ENCODE data around the gene CDH10.

Gene CDH10

DNA sequence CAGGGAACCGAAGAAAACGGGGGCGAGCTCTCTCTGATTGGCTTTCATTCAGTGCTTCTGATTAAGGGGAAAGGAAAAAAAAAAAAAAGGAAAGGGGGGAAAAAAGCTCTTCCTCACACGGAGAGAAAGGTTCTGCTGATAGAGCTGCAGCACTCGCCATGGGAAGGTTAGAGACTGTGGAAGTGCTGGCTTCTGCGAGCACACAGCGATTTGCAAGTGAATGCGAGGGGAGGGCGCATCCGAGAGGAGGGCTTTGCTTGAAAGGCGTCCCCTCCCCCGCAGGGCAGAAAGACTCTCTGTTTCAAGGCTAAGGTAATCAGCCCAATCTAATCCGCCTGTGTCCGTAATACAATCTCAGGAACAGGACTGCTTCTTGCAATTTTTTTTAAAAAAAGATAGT lies at the start of gene CDH10:
Gene CDH10, minus strand, starts transcription at position 218 of the 400 bp plus-strand sequence. CDS start 51,488 bp downstream, outside the sequence.
- no peak within 1 kb of the TSS for H3K4me3 ChIP-seq
- H3K27ac ChIP-seq: no peak within 1 kb of the TSS

GRCh38 chr5:24693609-24694008 lies 48.8 kb upstream of the CDH10 start:
- no peak overlapping the region for H3K4me3 ChIP-seq
- H3K27ac ChIP-seq: no peak overlapping the region

DNA sequence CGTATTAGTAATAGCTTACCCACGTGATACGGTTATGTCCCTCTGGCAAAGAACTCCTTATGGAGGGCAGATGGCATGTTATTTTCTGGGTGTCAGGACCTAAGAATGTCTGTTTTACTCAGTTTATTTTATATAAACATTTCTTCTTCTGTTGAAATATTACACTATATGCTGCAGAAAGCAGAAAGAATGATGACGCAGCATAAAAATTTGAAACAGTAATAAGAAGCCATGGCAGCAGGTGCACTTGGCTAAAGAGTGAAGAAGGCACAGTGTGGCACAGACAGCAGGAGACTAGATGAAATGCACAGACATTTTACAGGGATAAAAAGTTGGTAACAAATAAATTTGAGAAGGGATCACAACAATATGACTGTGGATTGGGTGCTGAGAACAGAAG lies 46.3 kb upstream of the CDH10 start:
- Histone ChIP-seq H3K27ac (no peak overlapping the region), H3K4me3 (no peak overlapping the region)

DNA sequence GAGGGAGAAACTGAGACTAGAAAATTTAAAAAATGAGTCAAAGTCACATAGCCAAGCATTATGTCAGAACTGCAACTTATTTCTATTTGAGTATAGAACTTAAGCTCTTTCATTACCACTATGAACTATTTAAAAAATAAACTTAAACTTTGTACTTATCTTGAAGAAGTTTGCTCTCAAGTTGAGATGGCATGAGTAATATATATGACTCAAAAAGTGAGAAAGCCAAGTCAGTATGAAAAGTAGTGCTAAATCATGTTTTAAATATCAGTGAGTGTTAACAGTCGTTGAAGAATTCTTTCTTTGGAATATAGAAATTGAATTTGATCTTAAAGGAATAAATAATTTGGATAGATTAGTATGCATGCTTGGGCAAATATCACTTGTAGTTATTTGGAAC lies 36.3 kb upstream of the CDH10 start:
- H3K4me3 ChIP-seq: no peak overlapping the region
- H3K27ac ChIP-seq: no peak overlapping the region

- Histone ChIP-seq H3K4me3 (no peak overlapping the region), H3K27ac (no peak overlapping the region)
These were observed 23.3 kb upstream of the CDH10 start for GRCh38 chr5:24668050-24668449.

- Histone ChIP-seq H3K27ac (no peak overlapping the region), H3K4me3 (no peak overlapping the region)
These were observed 4.8 kb upstream of the CDH10 start for GRCh38 chr5:24649531-24649930.

DNA sequence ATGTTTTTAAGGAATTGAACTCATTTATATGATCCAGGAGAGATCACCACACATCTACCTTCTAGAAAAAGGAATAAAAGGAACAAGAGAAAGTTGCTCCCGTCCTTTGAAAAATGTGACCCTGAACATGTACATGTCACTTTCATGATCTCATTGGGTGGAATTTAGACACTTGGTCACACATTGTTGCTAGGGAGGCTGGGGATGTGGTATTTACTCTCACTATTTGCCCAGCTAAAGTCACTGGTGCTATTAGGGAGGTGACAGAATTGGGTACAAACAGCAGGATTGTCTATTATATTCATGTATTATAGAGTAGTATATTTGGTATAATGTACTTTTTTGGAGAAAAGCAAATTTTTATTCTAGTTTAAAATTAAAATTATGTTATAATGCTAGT lies 2.1 kb upstream of the CDH10 start:
- Histone ChIP-seq H3K4me3 (no peak overlapping the region), H3K27ac (no peak overlapping the region)

- H3K4me3 ChIP-seq: no peak overlapping the region
- no peak overlapping the region for H3K27ac ChIP-seq
These were observed 705 bp upstream of the CDH10 start for GRCh38 chr5:24645483-24645882.

GRCh38 chr5:24643880-24644279 lies 898 bp downstream of the CDH10 start:
- Histone ChIP-seq H3K27ac (no peak overlapping the region), H3K4me3 (no peak overlapping the region)

- H3K4me3 ChIP-seq: no peak overlapping the region
- H3K27ac ChIP-seq: no peak overlapping the region
These were observed 1.6 kb downstream of the CDH10 start for GRCh38 chr5:24643156-24643555.

GRCh38 chr5:24642022-24642421 lies 2.8 kb downstream of the CDH10 start:
- Histone ChIP-seq H3K4me3 (no peak overlapping the region), H3K27ac (no peak overlapping the region)

GRCh38 chr5:24635209-24635608 lies 9.6 kb downstream of the CDH10 start:
- Histone ChIP-seq H3K4me3 (no peak overlapping the region), H3K27ac (no peak overlapping the region)

DNA sequence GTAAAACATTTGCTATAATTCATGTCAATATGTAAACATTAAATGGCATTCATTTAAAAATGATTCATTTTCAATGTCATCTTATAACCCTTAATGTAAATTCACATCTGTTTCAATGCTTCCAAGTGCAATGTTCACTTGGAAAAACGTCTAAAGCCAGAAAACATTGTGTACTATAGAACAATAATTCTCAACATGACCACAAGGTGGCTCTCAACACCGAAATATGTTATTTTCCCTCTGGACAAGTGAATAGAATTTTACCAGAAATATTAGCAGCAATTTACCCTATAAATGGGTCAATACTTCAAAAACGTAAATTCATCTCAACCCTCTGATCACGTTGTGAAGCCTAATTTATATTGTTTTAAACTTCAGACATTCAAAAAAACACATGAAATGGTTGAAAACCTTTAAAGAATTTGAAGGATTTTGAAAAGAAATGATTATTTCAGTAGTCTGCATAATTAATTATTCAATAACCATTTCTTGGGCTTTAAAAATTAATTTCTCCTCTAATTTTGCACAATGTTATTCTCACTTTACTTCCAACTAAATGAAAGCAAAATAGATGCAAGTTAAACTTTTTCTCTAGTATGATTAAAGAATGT lies 11.0 kb downstream of the CDH10 start:
- no peak overlapping the region for H3K4me3 ChIP-seq

GRCh38 chr5:24632353-24632752 lies 12.4 kb downstream of the CDH10 start:
- Histone ChIP-seq H3K4me3 (no peak overlapping the region), H3K27ac (no peak overlapping the region)

More for the DNA sequence above, 11.0 kb downstream of the CDH10 start:
- no peak overlapping the region for H3K27ac ChIP-seq

GRCh38 chr5:24630918-24631317 lies 13.9 kb downstream of the CDH10 start:
- Histone ChIP-seq H3K27ac (no peak overlapping the region), H3K4me3 (no peak overlapping the region)

DNA sequence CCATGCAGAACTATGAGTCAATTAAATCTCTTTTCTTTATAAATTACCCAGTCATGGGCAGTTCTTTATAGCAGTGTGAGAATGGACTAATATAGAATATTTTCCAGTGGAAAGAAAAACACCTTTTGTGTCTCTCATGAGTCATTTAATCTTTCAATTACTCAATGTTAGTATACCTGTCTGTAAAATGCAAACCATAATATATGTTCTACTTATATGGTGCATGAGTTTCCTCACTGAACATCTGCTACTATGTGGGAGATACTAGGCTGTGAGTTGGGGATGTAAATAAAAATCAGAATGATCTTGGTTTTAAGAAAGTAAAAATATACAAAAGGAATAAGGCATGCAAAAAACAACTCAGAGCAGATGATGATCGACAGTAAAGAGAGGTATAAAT lies 15.0 kb downstream of the CDH10 start:
- H3K27ac ChIP-seq: no peak overlapping the region

GRCh38 chr5:24624872-24625271 lies 19.9 kb downstream of the CDH10 start:
- no peak overlapping the region for H3K27ac ChIP-seq
- H3K4me3 ChIP-seq: no peak overlapping the region

More for the DNA sequence above, 15.0 kb downstream of the CDH10 start:
- H3K4me3 ChIP-seq: no peak overlapping the region

GRCh38 chr5:24623624-24624023 lies 21.2 kb downstream of the CDH10 start:
- Histone ChIP-seq H3K4me3 (no peak overlapping the region), H3K27ac (no peak overlapping the region)

DNA sequence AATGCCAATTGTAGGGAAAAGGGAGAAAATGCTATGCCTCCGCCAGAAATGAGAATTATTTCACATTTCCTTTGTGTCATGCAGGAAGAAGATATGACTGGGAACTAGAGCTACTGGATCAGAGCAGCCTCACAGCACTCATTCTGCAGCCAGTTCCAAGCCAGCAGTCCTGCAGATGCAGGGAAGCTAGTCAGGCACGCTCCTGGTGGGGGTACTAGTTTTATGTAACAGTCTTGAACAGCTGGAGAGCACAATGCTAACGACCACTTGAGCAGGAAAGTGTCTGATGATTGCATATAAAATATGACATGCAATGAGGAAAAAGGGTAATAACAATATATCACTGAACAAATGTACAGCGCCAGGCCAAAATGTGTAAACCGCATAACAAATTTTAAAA lies 21.7 kb downstream of the CDH10 start:
- H3K4me3 ChIP-seq: no peak overlapping the region
- H3K27ac ChIP-seq: no peak overlapping the region

DNA sequence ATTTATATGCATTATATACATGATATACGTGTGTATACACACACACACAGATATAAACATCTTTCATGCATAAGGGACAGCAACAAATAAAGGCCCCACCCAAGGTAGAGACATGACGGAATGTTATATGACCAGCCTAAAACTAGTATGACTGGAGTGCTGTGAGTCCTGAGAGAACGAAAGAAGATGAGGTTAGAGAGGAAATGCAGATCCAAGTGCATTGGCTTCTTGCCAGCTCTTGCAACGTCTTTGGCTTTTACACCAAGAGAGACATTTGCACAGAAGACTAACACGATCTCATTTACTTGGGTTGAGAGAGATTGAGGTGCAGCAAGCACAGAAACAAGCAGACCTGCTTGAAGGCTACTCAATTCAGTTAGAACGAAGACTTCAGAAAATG lies 23.0 kb downstream of the CDH10 start:
- no peak overlapping the region for H3K27ac ChIP-seq
- H3K4me3 ChIP-seq: no peak overlapping the region

GRCh38 chr5:24616566-24616965 lies 28.2 kb downstream of the CDH10 start:
- H3K4me3 ChIP-seq: no peak overlapping the region
- H3K27ac ChIP-seq: no peak overlapping the region

- H3K4me3 ChIP-seq: no peak overlapping the region
- no peak overlapping the region for H3K27ac ChIP-seq
These were observed 29.6 kb downstream of the CDH10 start for GRCh38 chr5:24615159-24615558.
